Activated naive CD8-positive, alpha-beta T cell treated with anti-CD3 and anti-CD28 coated beads, Interleukin-2, amount 10 ng/mL, durations not matched to agents 7 days and 5 days (primary cell): ENCODE measurements around the gene FLAD1. TPM values are rescaled to one million over a fixed set of nuclear protein-coding genes. Genes with fewer than 3 reads are reported as not detected.
A peak's percentile ranks its signal among the peaks of the same experiment; 100 is the strongest.

ENCODE experiments used
- ATAC-seq: fragments of 150-1000 bp; cut with Tn5 transposase; one replicate; pipeline ENCODE4 v1.10.0; 2021; ENCODE audit warnings: low read depth, moderate library complexity
- POLR2A ChIA-PET: fragments of 350-600 bp; sonication (Branson Sonifier 250); formaldehyde crosslinking; loops from one replicate; lab custom pipeline; 2021; ENCODE audit warnings: antibody characterized with exemption; lab: Charles Lee
- DNase-seq: peaks from one replicate; pipeline ENCODE4 v3.0.0; 2021
- H3K27ac Mint-ChIP-seq: one replicate; pipeline ENCODE4 v1.8.0; 2022; ENCODE audit warnings: mild to moderate bottlenecking, mixed read lengths
- H3K27me3 Mint-ChIP-seq: one replicate; pipeline ENCODE4 v1.8.0; 2022; ENCODE audit warnings: mild to moderate bottlenecking, moderate library complexity, mixed read lengths
- H3K36me3 Mint-ChIP-seq: one replicate; pipeline ENCODE4 v1.8.0; 2021; ENCODE audit warnings: mild to moderate bottlenecking, mixed read lengths
- H3K4me1 Mint-ChIP-seq: one replicate; pipeline ENCODE4 v1.8.0; 2021; ENCODE audit warnings: mixed read lengths
- H3K4me3 Mint-ChIP-seq: one replicate; pipeline ENCODE4 v1.8.0; 2022; ENCODE audit warnings: mild to moderate bottlenecking, moderate library complexity, mixed read lengths
- H3K9me3 Mint-ChIP-seq: one replicate; pipeline ENCODE4 v1.8.0; 2021; ENCODE audit warnings: mixed read lengths
- total RNA-seq, 2 experiments: library from RNA; stranded (reverse); gene quantifications; one replicate each; pipeline ENCODE4 v1.2.3, GENCODE V29; 2021

FLAD1 gene
- total RNA-seq, 2 experiments from 2014 or later: 46.2 to 48.9 TPM

- Mint-ChIP-seq H3K4me1 (peaks cover 25% of the 10 kb centered on the region), H3K4me3 (no peak overlapping the region), H3K36me3 (peaks cover 16% of the 10 kb centered on the region), H3K9me3 (no peaks in the 10 kb centered on the region), H3K27me3 (no peaks in the 10 kb centered on the region), H3K27ac (peak overlapping the region; percentile 62)
- no peak for ATAC-seq
- POLR2A ChIA-PET: interaction anchor here (2.9 to 3.4 kb wide), 2 partner anchors 8 to 11 kb away, joined by 10 to 43 read pairs; partner anchors contain the start of genes CKS1B and PBXIP1
- DNase-seq: no peak
Measured at GRCh38 chr1:154963643-154964042, 19.5 kb upstream of the FLAD1 start.

- POLR2A ChIA-PET: interaction anchor here (1.1 to 2.9 kb wide), 2 partner anchors 9 to 10 kb away, joined by 5 to 10 read pairs; partner anchors contain the start of genes CKS1B and PBXIP1
- ATAC-seq (no peak), DNase-seq (no peak)
- H3K27ac Mint-ChIP-seq: no peak overlapping the region
- H3K4me1 Mint-ChIP-seq: peaks cover 30% of the 10 kb centered on the region
- no peaks in the 10 kb centered on the region for H3K9me3 Mint-ChIP-seq
- H3K27me3 Mint-ChIP-seq: no peaks in the 10 kb centered on the region
- no peak overlapping the region for H3K4me3 Mint-ChIP-seq
- peaks cover 21% of the 10 kb centered on the region for H3K36me3 Mint-ChIP-seq
Measured at GRCh38 chr1:154964359-154964758, 18.8 kb upstream of the FLAD1 start.

DNA sequence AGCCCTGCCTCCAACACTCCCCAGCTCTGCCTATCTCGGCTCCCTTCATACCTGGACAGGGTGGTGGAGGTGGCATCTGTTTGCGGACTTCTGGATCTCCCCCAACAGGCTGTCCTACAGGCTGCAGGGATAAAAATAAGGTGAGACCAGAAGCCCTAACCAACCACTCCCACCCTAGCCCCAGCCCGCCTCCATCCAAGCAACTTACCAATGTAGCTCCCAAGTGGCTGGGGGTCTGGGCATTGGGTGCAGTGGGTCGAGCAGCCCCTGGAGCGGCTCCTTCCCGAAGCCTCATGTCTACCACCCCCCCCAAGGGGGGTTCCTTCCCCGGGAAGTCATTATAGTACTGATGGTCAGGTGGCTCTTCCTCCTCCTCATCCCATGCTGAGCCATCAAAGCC, 17.0 kb upstream of the FLAD1 start:
- H3K36me3 Mint-ChIP-seq: peaks cover 18% of the 10 kb centered on the region
- H3K4me1 Mint-ChIP-seq: peaks cover 32% of the 10 kb centered on the region

DNA sequence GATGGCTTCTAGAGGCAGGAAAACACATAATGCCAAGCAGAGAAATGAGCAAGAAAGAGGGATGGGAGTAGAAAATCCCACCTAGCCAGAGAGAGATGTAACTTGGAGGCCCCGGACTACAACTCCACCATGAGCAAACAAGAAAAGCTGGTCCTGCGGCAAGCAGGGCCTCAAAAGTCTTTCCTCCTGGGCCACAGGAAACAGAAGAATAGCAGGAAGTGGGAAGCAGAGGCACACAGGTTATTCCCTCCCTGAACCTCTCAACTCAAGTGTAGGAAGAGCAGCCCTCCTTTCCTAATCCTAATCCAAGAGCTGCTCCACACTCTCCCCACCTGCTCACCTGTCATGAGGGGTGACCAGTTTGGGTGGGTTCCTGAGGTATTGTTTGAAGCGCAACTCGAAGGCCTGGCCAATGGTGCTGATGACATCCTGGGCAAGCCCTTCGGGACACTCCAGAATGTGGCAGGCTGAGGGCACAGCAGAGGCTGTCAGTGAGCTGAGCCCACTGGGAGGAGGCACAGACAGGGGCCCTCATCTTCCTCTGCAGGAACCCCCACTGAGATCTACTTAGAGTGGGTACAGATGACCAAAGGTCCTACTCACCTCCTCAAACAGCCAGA, 15.7 kb upstream of the FLAD1 start:
- peaks cover 22% of the 10 kb centered on the region for H3K36me3 Mint-ChIP-seq
- ATAC-seq: no peak
- POLR2A ChIA-PET: interaction anchor here (1.6 kb wide), 1 partner anchor 11 kb away, joined by 4 read pairs; the partner anchor contains the start of gene PBXIP1
- H3K27me3 Mint-ChIP-seq: no peaks in the 10 kb centered on the region
- no peak overlapping the region for H3K4me3 Mint-ChIP-seq
- no peaks in the 10 kb centered on the region for H3K9me3 Mint-ChIP-seq
- no peak for DNase-seq
- no peak overlapping the region for H3K27ac Mint-ChIP-seq
- H3K4me1 Mint-ChIP-seq: peaks cover 39% of the 10 kb centered on the region

More for the DNA sequence above, 17.0 kb upstream of the FLAD1 start:
- DNase-seq (no peak), ATAC-seq (no peak)
- Mint-ChIP-seq H3K4me3 (no peak overlapping the region), H3K27ac (no peak overlapping the region), H3K27me3 (no peaks in the 10 kb centered on the region), H3K9me3 (no peaks in the 10 kb centered on the region)
- POLR2A ChIA-PET: interaction anchor here (1.2 to 2.9 kb wide), 3 partner anchors 10 to 28 kb away, joined by 3 to 10 read pairs (median 4); partner anchors contain the start of gene PBXIP1

- no peak for DNase-seq
- ATAC-seq: no peak
- H3K4me1 Mint-ChIP-seq: peaks cover 39% of the 10 kb centered on the region
- H3K27ac Mint-ChIP-seq: peak overlapping the region; percentile 64
- peaks cover 21% of the 10 kb centered on the region for H3K36me3 Mint-ChIP-seq
- H3K27me3 Mint-ChIP-seq: no peaks in the 10 kb centered on the region
- H3K9me3 Mint-ChIP-seq: no peaks in the 10 kb centered on the region
- POLR2A ChIA-PET: interaction anchor here (1.5 kb wide), 1 partner anchor 17 kb away, joined by 4 read pairs; no protein-coding TSS in a partner anchor
- H3K4me3 Mint-ChIP-seq: no peak overlapping the region
Measured at GRCh38 chr1:154968731-154969130, 14.4 kb upstream of the FLAD1 start.

- Mint-ChIP-seq H3K36me3 (peaks cover 19% of the 10 kb centered on the region), H3K27me3 (no peaks in the 10 kb centered on the region), H3K4me1 (peaks cover 36% of the 10 kb centered on the region), H3K27ac (peak overlapping the region; percentile 64), H3K4me3 (no peak overlapping the region), H3K9me3 (no peaks in the 10 kb centered on the region)
- DNase-seq (no peak), ATAC-seq (no peak)
- POLR2A ChIA-PET: interaction anchor here (1.5 to 1.8 kb wide), 2 partner anchors 14 to 18 kb away, joined by 4 to 7 read pairs; partner anchors contain the start of gene FLAD1
Measured at GRCh38 chr1:154969246-154969645, 13.9 kb upstream of the FLAD1 start.

DNA sequence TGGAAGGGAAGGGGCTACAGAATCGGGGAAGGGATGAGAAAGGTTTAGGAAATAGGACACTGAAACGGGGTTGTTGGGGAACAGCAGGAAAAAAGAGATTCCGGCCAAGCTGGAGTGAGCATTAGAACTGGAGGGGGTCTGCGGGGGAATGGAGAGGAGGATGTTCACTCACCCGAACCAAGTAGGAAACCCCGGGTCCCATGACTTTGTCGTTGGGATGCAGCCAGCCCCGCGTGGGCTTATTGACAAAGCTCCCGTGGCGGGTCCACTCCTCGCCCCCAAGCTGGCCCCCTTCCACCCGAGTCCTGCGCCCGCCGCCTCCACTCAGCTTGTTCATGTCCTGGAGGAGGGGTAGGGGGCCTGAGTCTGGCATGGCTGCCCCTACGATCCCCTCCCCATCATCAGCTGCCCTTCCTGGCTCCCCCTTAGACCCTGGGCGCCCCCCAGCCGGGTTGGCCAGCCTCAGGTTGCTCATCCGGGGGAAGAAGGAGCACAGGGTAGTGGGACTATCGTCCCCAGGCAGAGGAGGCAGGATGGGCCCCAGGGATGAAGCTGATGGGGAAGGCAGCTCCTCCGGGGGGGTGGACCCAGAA, 13.2 kb upstream of the FLAD1 start:
- H3K36me3 Mint-ChIP-seq: peaks cover 19% of the 10 kb centered on the region
- POLR2A ChIA-PET: interaction anchor here (0.6 to 1.8 kb wide), 5 partner anchors 13 to 34 kb away, joined by 3 to 9 read pairs (median 4); partner anchors contain the start of genes FLAD1, PBXIP1 and PMVK
- no peak overlapping the region for H3K4me3 Mint-ChIP-seq
- H3K27ac Mint-ChIP-seq: peak overlapping the region; percentile 64
- no peaks in the 10 kb centered on the region for H3K9me3 Mint-ChIP-seq
- no peaks in the 10 kb centered on the region for H3K27me3 Mint-ChIP-seq
- no peak for DNase-seq
- ATAC-seq: no peak
- peaks cover 36% of the 10 kb centered on the region for H3K4me1 Mint-ChIP-seq

GRCh38 chr1:154970631-154971340, 12.4 kb upstream of the FLAD1 start, which contains the start of gene SHC1:
TSS of gene SHC1 (minus strand) at chr1:154970747. CDS start at chr1:154970526, 221 bp downstream.
- Mint-ChIP-seq H3K27me3 (no peaks in the 10 kb centered on the region), H3K4me1 (peaks cover 34% of the 10 kb centered on the region), H3K4me3 (peak within 1 kb of the TSS; percentile 18), H3K9me3 (no peaks in the 10 kb centered on the region), H3K27ac (peak within 1 kb of the TSS; percentile 64), H3K36me3 (peaks cover 19% of the 10 kb centered on the region)
- no peak for DNase-seq
- ATAC-seq: no peak
- POLR2A ChIA-PET: interaction anchor here (0.6 to 1.8 kb wide), 6 partner anchors 11 to 80 kb away, joined by 3 to 9 read pairs (median 5); partner anchors contain the start of genes FLAD1, PBXIP1 and PMVK

- H3K4me3 Mint-ChIP-seq: no peak overlapping the region
- H3K9me3 Mint-ChIP-seq: no peaks in the 10 kb centered on the region
- H3K36me3 Mint-ChIP-seq: peaks cover 19% of the 10 kb centered on the region
- no peaks in the 10 kb centered on the region for H3K27me3 Mint-ChIP-seq
- H3K27ac Mint-ChIP-seq: peak overlapping the region; percentile 59
- POLR2A ChIA-PET: interaction anchor here (0.7 to 1.8 kb wide), 6 partner anchors 11 to 79 kb away, joined by 3 to 9 read pairs (median 4); partner anchors contain the start of genes PBXIP1 and PMVK
- DNase-seq (no peak), ATAC-seq (no peak)
- H3K4me1 Mint-ChIP-seq: peaks cover 37% of the 10 kb centered on the region
Measured at GRCh38 chr1:154971341-154971998, 11.7 kb upstream of the FLAD1 start.

DNA sequence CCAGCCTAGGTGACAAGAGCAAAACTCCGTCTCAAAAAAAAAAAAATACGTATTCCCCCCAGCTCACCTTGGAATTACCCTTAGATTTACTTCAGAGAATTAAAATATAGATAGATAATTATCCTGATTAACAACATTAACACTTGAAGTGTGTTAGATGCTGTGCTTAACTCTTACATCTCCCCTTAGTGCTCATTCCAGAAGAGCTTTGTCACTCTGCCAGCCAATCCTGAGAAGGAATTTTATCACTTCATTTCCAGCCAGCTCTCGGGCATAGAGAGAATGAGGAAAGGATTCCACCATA, 11.0 kb upstream of the FLAD1 start:
- H3K36me3 Mint-ChIP-seq: peaks cover 19% of the 10 kb centered on the region
- ATAC-seq (no peak), DNase-seq (no peak)
- peak overlapping the region; percentile 46 for H3K27ac Mint-ChIP-seq
- H3K4me1 Mint-ChIP-seq: peaks cover 40% of the 10 kb centered on the region
- no peaks in the 10 kb centered on the region for H3K9me3 Mint-ChIP-seq
- no peak overlapping the region for H3K4me3 Mint-ChIP-seq
- POLR2A ChIA-PET: interaction anchor here (0.7 to 1.8 kb wide), 3 partner anchors 12 to 20 kb away, joined by 4 to 6 read pairs (median 4); partner anchors contain the start of gene PBXIP1
- no peaks in the 10 kb centered on the region for H3K27me3 Mint-ChIP-seq

DNA sequence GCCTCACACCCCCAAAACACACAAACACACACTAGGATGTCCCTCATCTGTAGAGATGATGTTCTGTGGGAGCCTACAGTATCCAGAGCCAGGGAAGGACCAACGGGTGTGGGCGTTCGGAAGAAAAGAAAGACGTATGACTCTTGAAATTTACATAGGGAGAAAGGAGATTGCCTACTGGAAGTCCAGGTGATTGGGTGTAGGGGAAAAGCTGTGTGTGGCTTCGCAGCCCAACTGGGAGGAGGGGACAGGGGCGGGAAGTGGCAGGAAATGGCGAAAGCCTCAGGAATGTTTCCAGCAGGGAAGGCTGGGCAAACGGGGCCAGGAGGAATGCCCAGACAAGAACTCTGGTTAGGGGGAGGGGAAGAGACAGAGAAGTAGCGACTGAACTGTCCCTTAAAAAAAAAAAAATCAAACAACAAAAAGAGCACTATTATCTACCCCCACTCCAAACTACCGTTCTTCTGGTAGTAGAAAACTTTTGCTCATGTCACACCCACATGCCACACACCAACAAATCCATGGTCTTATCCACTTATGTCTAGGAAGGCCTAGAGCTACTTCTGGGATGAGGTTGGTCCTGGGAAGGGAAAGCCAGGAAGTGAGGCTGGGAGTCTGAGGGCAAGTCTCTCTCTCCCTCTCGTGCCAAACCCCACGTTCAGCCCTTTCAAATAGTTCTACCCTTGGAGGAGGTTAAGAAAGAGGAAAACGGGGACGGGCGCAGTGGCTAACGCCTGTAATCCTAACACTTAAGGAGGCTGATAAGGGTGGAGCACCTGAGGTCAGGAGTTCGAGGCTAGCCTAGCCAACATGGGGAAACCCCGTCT, 10.4 kb upstream of the FLAD1 start:
- H3K9me3 Mint-ChIP-seq: no peaks in the 10 kb centered on the region
- POLR2A ChIA-PET: interaction anchor here (0.7 to 3.3 kb wide), 10 partner anchors 10 to 1323 kb away, joined by 3 to 43 read pairs (median 6); partner anchors contain the start of genes FLAD1, PBXIP1 and PYGO2
- peaks cover 19% of the 10 kb centered on the region for H3K36me3 Mint-ChIP-seq
- no peak for DNase-seq
- no peaks in the 10 kb centered on the region for H3K27me3 Mint-ChIP-seq
- peak overlapping the region; percentile 46 for H3K27ac Mint-ChIP-seq
- H3K4me3 Mint-ChIP-seq: no peak overlapping the region
- peaks cover 42% of the 10 kb centered on the region for H3K4me1 Mint-ChIP-seq
- no peak for ATAC-seq
